K562 (cell line): ENCODE measurements around the gene EML2. TPM values are rescaled to one million over a fixed set of nuclear protein-coding genes. Genes with fewer than 3 reads are reported as not detected.
A peak's percentile ranks its signal among the peaks of the same experiment; 100 is the strongest.

Source experiments
- ATF4 ChIP-seq: fragments of 450-650 bp; formaldehyde crosslinking; IDR thresholded peaks from 2 replicates; pipeline ENCODE4 v1.4.0; 2022; ENCODE audit warnings: mild to moderate bottlenecking, moderate library complexity
- BCLAF1 ChIP-seq, 2 experiments: fragments of 450-650 bp in 1 of 2; IDR thresholded peaks; 2 replicates each; pipeline ENCODE4 v1.6.1; 2011 to 2017; ENCODE audit warnings: low read depth in 2 of 2, antibody characterized with exemption in 1 of 2, borderline replicate concordance in 1 of 2, low read length in 1 of 2, mild to moderate bottlenecking in 1 of 2, mixed read lengths in 1 of 2; ENCODE audit not compliant: control insufficient read depth in 1 of 2
- CC2D1A ChIP-seq: fragments of 450-650 bp; IDR thresholded peaks from 2 replicates; pipeline ENCODE4 v1.6.1; 2017; ENCODE audit warnings: mild to moderate bottlenecking
- CREB3 ChIP-seq: fragments of 450-650 bp; conservative IDR thresholded peaks from 2 replicates; pipeline ENCODE4 v1.6.1; 2016; ENCODE audit warnings: missing genetic modification characterization, low read depth, mild to moderate bottlenecking, missing compliant biosample characterization, moderate library complexity
- E2F6 ChIP-seq, 2 experiments: IDR thresholded peaks; 2 replicates each; pipeline ENCODE4 v1.6.1; 2011; ENCODE audit warnings: borderline replicate concordance in 1 of 2, control low read depth in 1 of 2, low read depth in 1 of 2, low read length in 1 of 2, mild to moderate bottlenecking in 1 of 2, mixed read lengths in 1 of 2, moderate library complexity in 1 of 2; ENCODE audit not compliant: insufficient read depth in 1 of 2, insufficient read length in 1 of 2, poor library complexity in 1 of 2, severe bottlenecking in 1 of 2; ENCODE audit errors: extremely low read depth in 1 of 2
- E2F8 ChIP-seq: fragments of 450-650 bp; IDR thresholded peaks from 2 replicates; pipeline ENCODE4 v1.7.1; 2018; ENCODE audit warnings: mild to moderate bottlenecking, low read depth; ENCODE audit not compliant: partially characterized antibody
- FOXM1 ChIP-seq, 2 experiments: fragments of 450-650 bp in 1 of 2; sonication (generic) in 1 of 2; formaldehyde crosslinking in 1 of 2; IDR thresholded peaks; 2 replicates each; pipeline versions ENCODE4 v1.6.1 to v1.9.0; 2017 to 2022; ENCODE audit warnings: low read depth in 2 of 2, mild to moderate bottlenecking in 2 of 2, missing genetic modification reagents in 1 of 2, moderate library complexity in 1 of 2
- GTF2A2 ChIP-seq: IDR thresholded peaks from 2 replicates; pipeline ENCODE4 v1.6.1; 2016; ENCODE audit warnings: mild to moderate bottlenecking, missing genetic modification characterization, missing compliant biosample characterization
- PREB ChIP-seq: sonication (generic); formaldehyde crosslinking; IDR thresholded peaks from 2 replicates; pipeline ENCODE4 v1.8.1; 2023; ENCODE audit warnings: mild to moderate bottlenecking, missing genetic modification reagents
- RBM17 ChIP-seq: fragments of 200-400 bp; formaldehyde crosslinking; IDR thresholded peaks from 2 replicates; pipeline ENCODE4 v1.6.1; 2017; ENCODE audit warnings: low read depth, mild to moderate bottlenecking, low read length, borderline replicate concordance
- RHOXF2B ChIP-seq: fragments of 250-450 bp; sonication (Bioruptor Pico); conservative IDR thresholded peaks from 2 replicates; pipeline ENCODE4 v1.5.1; 2021
- SMARCA5 ChIP-seq: fragments of 450-650 bp; IDR thresholded peaks from 2 replicates; pipeline ENCODE4 v1.6.1; 2016
- TCFL5 ChIP-seq: fragments of 250-450 bp; sonication (Bioruptor Pico); conservative IDR thresholded peaks from 2 replicates; pipeline ENCODE4 v1.6.1; 2021; ENCODE audit warnings: mild to moderate bottlenecking, moderate library complexity, matching md5 sums
- TEAD2 ChIP-seq: fragments of 450-650 bp; IDR thresholded peaks from 2 replicates; pipeline ENCODE4 v1.6.1; 2016; ENCODE audit warnings: missing genetic modification characterization, control low read depth, missing compliant biosample characterization
- ZNF253 ChIP-seq: fragments of 250-450 bp; sonication (Bioruptor Pico); conservative IDR thresholded peaks from 2 replicates; pipeline ENCODE4 v1.6.1; 2021; ENCODE audit warnings: mild to moderate bottlenecking
- ZNF644 ChIP-seq: fragments of 200-800 bp; sonication (Bioruptor generic); IDR thresholded peaks from 2 replicates; pipeline ENCODE4 v1.6.1; 2016; ENCODE audit warnings: low read depth, missing genetic modification characterization, missing compliant biosample characterization
- ZNF79 ChIP-seq: fragments of 250-450 bp; sonication (Bioruptor Pico); IDR thresholded peaks from 2 replicates; pipeline ENCODE4 v1.4.0; 2020; ENCODE audit warnings: low read depth, mild to moderate bottlenecking, moderate library complexity
- polyA plus RNA-seq, 8 experiments: library from polyadenylated mRNA; depleted of rRNA in 4 of 8; stranded (reverse) in 5 of 8; unstranded in 3 of 8; fragments of >200 nt; fragmentation: Nextera tagmentation in 2 of 8; fragmentation: Illumina TruSeq in 1 of 8; extraction: Ambion mirVana in 2 of 8; extraction: Trizol in 1 of 8; gene quantifications; 2 replicates each; pipeline versions ENCODE4 v1.2.1 to v1.2.3, GENCODE V29; 2011 to 2014; ENCODE audit warnings: inconsistent platforms in 1 of 8, missing spikeins in 1 of 8
- total RNA-seq, 7 experiments: library from RNA; depleted of rRNA in 6 of 7; stranded (reverse); fragments of >200 nt in 6 of 7; fragmentation: Illumina TruSeq in 2 of 7; extraction: Trizol in 2 of 7; gene quantifications; 2 replicates each; pipeline versions ENCODE4 v1.2.1 to v1.2.3, GENCODE V29; 2011 to 2021; ENCODE audit warnings: low replicate concordance in 1 of 7

EML2 gene
- total and polyA plus RNA-seq, 9 of the 15 experiments (the other 6 are each of a cell fraction or from before 2014, with no cell fraction given), result 2.6 to 69.6 (median 24.8) TPM

- TF ChIP-seq BCLAF1 (IDR thresholded peaks at IDR 0.05; ENCODE audit: borderline replicate concordance in 1 of 2, control insufficient read depth in 1 of 2, low read depth in 2 of 2, low read length in 1 of 2) (no peak), ZNF644 (tag) (no peak), SMARCA5 (peak; percentile 87), ZNF79 (CRISPR knock-in tag) (no peak), GTF2A2 (tag) (no peak), CC2D1A (peak; percentile 28; the same call in 1 of the 2 replicates), E2F6 (IDR thresholded peaks at IDR 0.05; ENCODE audit: borderline replicate concordance in 1 of 2, extremely low read depth in 1 of 2, insufficient read depth in 1 of 2, insufficient read length in 1 of 2, low read depth in 1 of 2, low read length in 1 of 2, poor library complexity in 1 of 2, severe bottlenecking in 1 of 2) (no peak), E2F8 (peak; percentile 2), RHOXF2B (CRISPR knock-in tag) (no peak), PREB (CRISPR knock-in tag) (no peak), ZNF253 (no peak), CREB3 (tag) (no peak), ATF4 (CRISPR knock-in tag) (0 out of 2 replicates have a peak, but pooled peaks have one; percentile 23), TCFL5 (CRISPR knock-in tag) (no peak), FOXM1 (IDR thresholded peaks at IDR 0.05; ENCODE audit: low read depth) (0 out of 2 replicates have a peak, but pooled peaks have one; percentile 23), FOXM1 (CRISPR knock-in tag; IDR thresholded peaks at IDR 0.05; ENCODE audit: low read depth) (no peak), RBM17 (no peak), TEAD2 (tag) (no peak)
Measured at GRCh38 chr19:45585158-45585577, 54.0 kb downstream of the EML2 start (continued).
